Stimulated activated CD4-positive, alpha-beta T cell treated with anti-CD3 and anti-CD28 coated beads, Interleukin-12 subunit alpha, Interleukin-12 subunit beta, amount 100 ng/mL, for 24 hours (primary cell): ENCODE measurements around the gene RHD.
"Not testable (repeated sequence)": the region's sequence is repeated elsewhere in the genome, so short reads cannot be mapped to it uniquely, and the experiment has no call there.

Source experiments
- DNase-seq, 2 experiments: peaks; one replicate each; pipeline ENCODE4 v3.0.0-alpha.2; 2020; ENCODE audit warnings: low read depth in 2 of 2

RHD gene

GRCh38 chr1:25257196-25257595, 15.1 kb upstream of the RHD start:
- no peak for DNase-seq

- not testable (repeated sequence) for DNase-seq
Observed at GRCh38 chr1:25259813-25260212, 12.5 kb upstream of the RHD start.

- not testable (repeated sequence) for DNase-seq
Observed at GRCh38 chr1:25260336-25260735, 12.0 kb upstream of the RHD start.

- DNase-seq: peak in 1 of 2 experiments; percentile 12
Observed at GRCh38 chr1:25266554-25267287, 5.6 kb upstream of the RHD start.

GRCh38 chr1:25267288-25268142, 4.8 kb upstream of the RHD start:
- DNase-seq: peak; percentile 82 to 89

- not testable (repeated sequence) for DNase-seq
Observed at GRCh38 chr1:25268143-25268760, 4.1 kb upstream of the RHD start.

GRCh38 chr1:25275648-25276047, 3.3 kb downstream of the RHD start:
- not testable (repeated sequence) for DNase-seq

GRCh38 chr1:25277295-25277694, 5.0 kb downstream of the RHD start:
- DNase-seq: not testable (repeated sequence)

- DNase-seq: not testable (repeated sequence)
Observed at GRCh38 chr1:25278358-25278757, 6.0 kb downstream of the RHD start.

- DNase-seq: not testable (repeated sequence)
Observed at GRCh38 chr1:25278790-25279189, 6.5 kb downstream of the RHD start.

GRCh38 chr1:25279693-25280111, 7.4 kb downstream of the RHD start:
- DNase-seq: not testable (repeated sequence)

GRCh38 chr1:25285862-25286261, 13.6 kb downstream of the RHD start:
- DNase-seq: not testable (repeated sequence)

GRCh38 chr1:25287164-25287563, 14.9 kb downstream of the RHD start:
- DNase-seq: not testable (repeated sequence)

GRCh38 chr1:25288573-25289101, 16.3 kb downstream of the RHD start:
- not testable (repeated sequence) for DNase-seq

GRCh38 chr1:25290043-25290442, 17.7 kb downstream of the RHD start:
- not testable (repeated sequence) for DNase-seq

- not testable (repeated sequence) for DNase-seq
Observed at GRCh38 chr1:25293426-25293825, 21.1 kb downstream of the RHD start.

- DNase-seq: not testable (repeated sequence)
Observed at GRCh38 chr1:25294889-25295826, 22.8 kb downstream of the RHD start.

GRCh38 chr1:25296501-25296900, 24.2 kb downstream of the RHD start:
- DNase-seq: not testable (repeated sequence)

- not testable (repeated sequence) for DNase-seq
Observed at GRCh38 chr1:25300729-25301128, 28.4 kb downstream of the RHD start.

- not testable (repeated sequence) for DNase-seq
Observed at GRCh38 chr1:25302330-25302729, 30.0 kb downstream of the RHD start.

GRCh38 chr1:25304936-25305335, 32.6 kb downstream of the RHD start:
- DNase-seq: not testable (repeated sequence)
